Lung microvascular endothelial cell (primary cell): Measurements from ENCODE around the gene DAPK1. TPM values are rescaled to one million over a fixed set of nuclear protein-coding genes. Genes with fewer than 3 reads are reported as not detected.
A peak's percentile ranks its signal among the peaks of the same experiment; 100 is the strongest.

ENCODE experiments used
- DNase-seq, 2 donors: peaks; one replicate each; pipeline versions ENCODE4 v3.0.0 to v3.0.0-alpha.2; 2010; ENCODE audit warnings: low read depth in 2 of 2
- total RNA-seq: library from RNA; depleted of rRNA; stranded (reverse); fragments of >200 nt; gene quantifications from 2 replicates; pipeline ENCODE4 v1.2.1, GENCODE V29; 2014

DAPK1 gene
- total RNA-seq, 1 donor from 2014 or later: 36.9 TPM

- no peak for DNase-seq
These were observed 185.0 kb downstream of the DAPK1 start for GRCh38 chr9:87682618-87683017.

DNA sequence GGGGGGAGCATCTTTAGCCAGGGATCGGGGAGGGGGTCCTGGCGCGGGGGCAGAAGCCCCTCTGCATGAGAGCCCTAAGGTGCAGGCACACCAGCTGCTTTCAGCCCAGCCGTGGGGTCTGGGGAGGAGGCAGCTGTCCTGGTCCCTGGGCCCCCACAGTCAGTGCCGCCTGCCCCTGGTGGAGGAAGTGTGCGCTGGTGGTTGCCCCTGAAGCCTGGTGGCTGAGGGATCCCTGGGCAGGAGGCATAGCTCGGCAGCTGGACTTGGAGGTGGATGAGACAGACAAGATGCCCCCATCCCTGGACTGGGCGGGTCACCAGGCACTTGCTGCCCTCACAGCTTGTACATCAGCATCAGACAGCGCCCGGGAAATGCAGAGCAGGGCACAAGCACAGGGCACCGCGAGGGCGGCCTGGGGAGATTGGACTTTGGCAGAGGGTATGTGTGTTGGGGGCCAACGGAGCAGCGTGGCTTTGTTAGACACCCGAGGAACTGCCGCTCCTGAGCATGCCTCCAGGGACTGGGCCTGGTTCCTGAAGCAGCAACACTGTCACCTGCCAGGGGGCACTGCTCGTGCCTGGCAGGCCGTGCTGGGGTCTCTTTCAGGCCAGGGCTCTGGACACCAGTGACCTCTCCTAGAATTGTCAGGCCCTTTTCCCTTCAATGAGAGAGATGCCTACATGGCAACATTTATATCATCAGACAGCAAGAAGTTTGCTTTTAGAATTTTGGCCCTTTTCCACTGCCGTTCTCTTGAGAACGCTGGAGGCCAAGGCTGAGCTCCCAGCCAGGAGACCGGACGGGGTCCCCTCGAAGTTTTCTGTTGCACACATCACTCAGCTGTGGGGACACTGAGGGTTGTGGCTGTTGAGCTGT is 186.3 kb downstream of the DAPK1 start:
- no peak for DNase-seq

- DNase-seq: peak; percentile 51 to 76
These were observed 187.1 kb downstream of the DAPK1 start for GRCh38 chr9:87684627-87685219.

DNA sequence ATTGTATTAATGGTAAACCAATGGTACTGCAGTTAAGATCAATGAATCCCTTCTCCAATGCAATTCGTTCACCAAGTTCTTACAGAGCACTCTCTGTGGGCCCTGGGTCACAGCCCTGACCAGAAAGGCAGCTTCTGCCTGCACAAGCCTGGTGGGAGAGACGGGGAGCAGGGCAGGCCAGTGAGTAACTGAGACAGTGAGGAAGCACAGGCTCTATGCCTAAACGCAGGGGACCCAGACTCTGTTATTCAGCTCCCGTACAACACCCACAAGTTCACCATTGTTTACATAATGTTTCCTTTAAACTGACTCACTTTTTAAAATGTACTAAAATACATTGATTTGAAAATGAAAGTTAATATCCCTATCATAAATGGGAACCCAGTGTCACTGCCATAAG is 187.8 kb downstream of the DAPK1 start:
- peak; percentile 31 to 66 for DNase-seq

DNA sequence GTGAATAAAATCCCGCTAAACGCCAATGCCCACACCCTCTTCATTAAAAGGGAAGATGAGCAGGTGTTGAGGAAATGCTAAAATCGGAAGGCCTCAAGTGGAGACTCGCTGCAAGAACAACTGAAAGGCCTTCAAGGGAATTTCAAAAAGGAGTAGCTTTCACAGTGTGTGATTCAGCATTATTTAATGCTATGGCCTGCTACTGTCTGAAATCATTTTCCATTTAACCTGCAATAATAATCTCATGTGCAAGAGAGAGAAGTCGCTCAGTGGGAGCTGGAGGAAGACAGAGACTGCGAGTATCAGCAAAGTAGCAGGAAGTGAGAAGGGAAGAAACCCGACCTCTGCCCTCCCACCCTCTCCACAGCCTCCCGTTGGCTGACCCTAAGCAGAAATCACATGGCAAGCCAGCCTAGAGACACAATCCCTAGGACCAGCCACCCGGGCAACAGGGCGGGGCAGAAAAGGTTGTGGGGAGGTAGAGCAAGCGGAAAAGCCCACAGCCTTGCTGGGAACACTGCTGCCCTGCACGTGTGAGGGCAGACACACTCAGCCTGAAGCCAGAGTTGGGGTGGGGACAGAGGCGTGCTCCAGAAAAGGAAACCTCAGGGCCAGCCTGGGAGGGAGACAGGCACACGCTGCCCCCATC is 188.3 kb downstream of the DAPK1 start:
- peak; percentile 32 to 54 for DNase-seq

DNA sequence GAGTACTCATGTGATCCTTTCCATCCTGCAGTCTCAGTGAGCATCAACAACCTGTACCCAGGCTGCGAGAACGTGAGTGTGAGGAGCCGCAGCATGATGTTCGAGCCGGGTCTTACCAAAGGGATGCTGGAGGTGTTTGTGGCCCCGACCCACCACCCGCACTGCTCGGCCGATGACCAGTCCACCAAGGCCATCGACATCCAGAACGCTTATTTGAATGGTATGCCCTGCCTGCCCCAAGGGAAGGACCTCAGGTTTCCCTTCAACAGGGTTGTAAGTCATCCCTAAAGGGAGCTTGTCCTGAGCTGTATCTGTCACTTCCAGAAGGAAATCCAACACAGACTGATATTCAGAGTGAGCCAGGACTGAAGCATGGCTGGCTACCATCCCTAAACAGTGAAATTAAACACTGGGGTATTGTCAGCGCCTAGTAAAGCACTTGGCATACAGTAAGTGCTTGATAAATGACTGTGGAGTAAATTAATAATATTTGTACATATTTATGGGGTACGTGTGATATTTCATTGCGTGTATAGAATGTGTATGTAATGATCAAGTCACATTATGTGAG is 188.9 kb downstream of the DAPK1 start:
- peak in 1 of 2 donors; percentile 42 for DNase-seq

- no peak for DNase-seq
These were observed 189.5 kb downstream of the DAPK1 start for GRCh38 chr9:87687207-87687606.

GRCh38 chr9:87694236-87694755 is 196.6 kb downstream of the DAPK1 start:
- no peak for DNase-seq

DNA sequence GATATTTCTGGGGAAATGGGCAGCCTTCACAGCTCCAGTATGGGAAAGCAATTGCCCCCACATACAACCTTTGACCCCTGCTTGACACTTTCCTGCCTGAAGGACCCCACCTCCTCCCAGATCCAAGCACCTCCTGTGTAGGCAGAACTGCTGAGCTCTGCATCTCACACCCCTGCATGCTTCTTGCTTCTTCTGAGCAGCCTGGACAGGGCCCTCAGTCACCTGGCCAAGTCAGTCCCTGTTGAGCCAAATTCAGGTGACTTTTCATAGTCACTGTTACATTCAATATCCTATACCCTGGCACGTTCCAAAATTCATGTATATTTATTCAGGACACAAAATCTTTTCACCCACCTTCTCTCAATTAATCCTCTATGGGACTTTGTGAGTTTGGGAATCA is 197.9 kb downstream of the DAPK1 start:
- DNase-seq: no peak

- no peak for DNase-seq
These were observed 199.0 kb downstream of the DAPK1 start for GRCh38 chr9:87696641-87697040.

- no peak for DNase-seq
These were observed 200.6 kb downstream of the DAPK1 start for GRCh38 chr9:87698069-87698809.

- DNase-seq: no peak
These were observed 202.2 kb downstream of the DAPK1 start for GRCh38 chr9:87699835-87700234.

GRCh38 chr9:87701491-87701890 is 203.8 kb downstream of the DAPK1 start:
- no peak for DNase-seq

GRCh38 chr9:87701931-87702421 is 204.3 kb downstream of the DAPK1 start:
- DNase-seq: no peak

DNA sequence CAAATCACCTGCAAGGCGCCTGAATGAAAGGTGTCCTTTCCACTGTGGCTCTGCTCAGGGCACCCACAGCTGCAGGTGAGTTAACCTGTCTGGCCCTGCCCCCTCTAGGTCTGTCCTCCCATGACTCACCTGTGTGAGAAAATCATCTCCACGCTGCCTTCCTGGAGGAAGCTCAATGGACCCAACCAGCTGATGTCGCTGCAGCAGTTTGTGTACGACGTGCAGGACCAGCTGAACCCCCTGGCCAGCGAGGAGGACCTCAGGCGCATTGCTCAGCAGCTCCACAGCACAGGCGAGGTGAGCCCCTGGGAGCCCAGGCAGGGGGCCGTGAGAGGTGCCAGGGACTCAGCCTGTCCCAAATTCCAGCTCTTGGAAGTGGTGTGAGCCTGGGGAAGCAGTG is 205.3 kb downstream of the DAPK1 start:
- DNase-seq: no peak

- no peak for DNase-seq
These were observed 206.1 kb downstream of the DAPK1 start for GRCh38 chr9:87703636-87704276.

DNA sequence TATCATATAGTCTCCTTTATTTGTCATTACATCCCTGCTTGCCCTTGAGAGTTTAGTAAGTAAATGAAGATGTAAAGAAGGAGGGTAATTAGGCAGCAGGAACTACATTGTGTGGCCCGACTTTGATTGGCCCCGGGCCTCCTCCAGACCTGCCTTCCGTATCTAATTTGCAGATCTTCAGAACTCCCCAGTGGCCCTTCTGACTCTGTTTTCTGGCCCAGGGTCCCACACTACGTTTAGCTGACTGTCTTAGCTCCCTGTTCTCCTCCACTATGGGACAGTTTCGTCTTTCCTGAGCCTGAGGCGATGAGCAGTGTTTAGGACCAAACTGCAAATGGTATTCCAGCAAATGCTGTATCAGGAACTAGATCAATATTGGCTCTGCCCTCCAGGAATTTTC is 206.7 kb downstream of the DAPK1 start:
- no peak for DNase-seq

DNA sequence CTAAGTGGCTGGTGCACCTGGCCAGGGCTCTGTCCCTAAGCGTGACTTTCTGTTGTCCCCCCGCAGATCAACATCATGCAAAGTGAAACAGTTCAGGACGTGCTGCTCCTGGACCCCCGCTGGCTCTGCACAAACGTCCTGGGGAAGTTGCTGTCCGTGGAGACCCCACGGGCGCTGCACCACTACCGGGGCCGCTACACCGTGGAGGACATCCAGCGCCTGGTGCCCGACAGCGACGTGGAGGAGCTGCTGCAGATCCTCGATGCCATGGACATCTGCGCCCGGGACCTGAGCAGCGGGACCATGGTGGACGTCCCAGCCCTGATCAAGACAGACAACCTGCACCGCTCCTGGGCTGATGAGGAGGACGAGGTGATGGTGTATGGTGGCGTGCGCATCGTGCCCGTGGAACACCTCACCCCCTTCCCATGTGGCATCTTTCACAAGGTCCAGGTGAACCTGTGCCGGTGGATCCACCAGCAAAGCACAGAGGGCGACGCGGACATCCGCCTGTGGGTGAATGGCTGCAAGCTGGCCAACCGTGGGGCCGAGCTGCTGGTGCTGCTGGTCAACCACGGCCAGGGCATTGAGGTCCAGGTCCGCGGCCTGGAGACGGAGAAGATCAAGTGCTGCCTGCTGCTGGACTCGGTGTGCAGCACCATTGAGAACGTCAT is 208.5 kb downstream of the DAPK1 start:
- DNase-seq: no peak

DNA sequence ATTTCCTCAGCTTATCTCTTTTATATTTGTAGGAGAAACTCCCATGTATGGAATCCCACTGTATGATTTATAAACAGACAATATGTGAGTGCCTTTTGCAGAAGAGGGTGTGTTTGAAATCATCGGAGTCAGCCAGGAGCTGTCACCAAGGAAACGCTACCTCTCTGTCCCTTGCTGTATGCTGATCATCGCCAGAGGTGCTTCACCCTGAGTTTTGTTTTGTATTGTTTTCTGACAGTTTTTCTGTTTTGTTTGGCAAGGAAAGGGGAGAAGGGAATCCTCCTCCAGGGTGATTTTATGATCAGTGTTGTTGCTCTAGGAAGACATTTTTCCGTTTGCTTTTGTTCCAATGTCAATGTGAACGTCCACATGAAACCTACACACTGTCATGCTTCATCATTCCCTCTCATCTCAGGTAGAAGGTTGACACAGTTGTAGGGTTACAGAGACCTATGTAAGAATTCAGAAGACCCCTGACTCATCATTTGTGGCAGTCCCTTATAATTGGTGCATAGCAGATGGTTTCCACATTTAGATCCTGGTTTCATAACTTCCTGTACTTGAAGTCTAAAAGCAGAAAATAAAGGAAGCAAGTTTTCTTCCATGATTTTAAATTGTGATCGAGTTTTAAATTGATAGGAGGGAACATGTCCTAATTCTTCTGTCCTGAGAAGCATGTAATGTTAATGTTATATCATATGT is 210.3 kb downstream of the DAPK1 start:
- peak in 1 of 2 donors; percentile 81 for DNase-seq
